NT2/D1 (cell line): ENCODE results near the gene OOSP1.

Source experiments
- SUZ12 ChIP-seq: IDR thresholded peaks from 2 replicates; pipeline ENCODE4 v1.6.1; 2011; ENCODE audit not compliant: insufficient read length, insufficient read depth; ENCODE audit errors: extremely low read depth
- YY1 ChIP-seq: IDR thresholded peaks from 2 replicates; pipeline ENCODE4 v1.6.1; 2011; ENCODE audit not compliant: insufficient read length, insufficient read depth
- ZNF274 ChIP-seq: IDR thresholded peaks from 2 replicates; pipeline ENCODE4 v1.6.1; 2011; ENCODE audit warnings: mild to moderate bottlenecking, low read depth, low read length

DNA sequence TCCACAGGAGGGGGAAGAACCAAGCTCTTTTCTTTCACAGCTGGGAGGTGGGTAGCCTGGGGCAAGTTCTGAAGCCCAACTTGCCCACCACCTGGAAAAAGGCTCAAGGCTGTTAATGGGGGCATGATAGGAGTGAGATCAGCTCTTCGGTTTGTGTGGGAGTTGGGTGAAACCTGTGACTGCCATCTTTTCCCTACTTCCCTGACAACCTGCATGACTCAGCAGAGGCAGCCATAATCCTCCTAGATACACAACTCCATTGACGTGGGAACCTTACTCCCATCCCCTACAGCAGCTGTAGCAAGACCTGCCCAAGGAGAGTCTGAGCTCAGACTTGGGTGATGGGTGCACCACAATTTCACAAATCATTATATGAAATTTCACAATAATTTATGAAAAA is 65.5 kb downstream of the OOSP1 start:
- TF ChIP-seq SUZ12 (no peak), YY1 (no peak), ZNF274 (no peak)
